H1 (cell line): Measurements from ENCODE around the gene SPATA32. TPM values are rescaled to one million over a fixed set of nuclear protein-coding genes. Genes with fewer than 3 reads are reported as not detected.

Experiments
- CTCF ChIA-PET: fragments of 300-600 bp; sonication (Branson Sonifier 250); formaldehyde crosslinking; loops from one replicate; lab custom pipeline; 2021; ENCODE audit not compliant: partially characterized antibody; lab: Charles Lee
- POLR2A ChIA-PET: fragments of 300-600 bp; sonication (Branson Sonifier 250); formaldehyde crosslinking; loops from one replicate; lab custom pipeline; 2021; ENCODE audit warnings: inconsistent platforms; ENCODE audit not compliant: partially characterized antibody; lab: Charles Lee
- DNase-seq, 2 experiments: peaks; one replicate each; pipeline versions ENCODE4 v3.0.0 to v3.0.0-alpha.2; 2010 to 2022; ENCODE audit warnings: low spot score in 2 of 2, low read depth in 1 of 2, mixed read lengths in 1 of 2
- FAIRE-seq: peaks from 2 replicates; lab custom pipeline; 2011; peaks lifted over from hg19 to GRCh38; lab: Jason Lieb, UNC
- H2AFZ ChIP-seq: 2 replicates; pipeline ENCODE4 v1.8.1; 2012; ENCODE audit warnings: low read length, inconsistent platforms
- H2AK5ac ChIP-seq: 2 replicates; pipeline ENCODE4 v1.6.1; 2013; ENCODE audit warnings: low read depth, low read length
- H2BK120ac ChIP-seq: replicated peaks from 2 replicates; pipeline ENCODE3; 2013; ENCODE audit warnings: low read depth, low read length, inconsistent platforms
- H2BK12ac ChIP-seq: 2 replicates; pipeline ENCODE4 v1.6.1; 2013; ENCODE audit warnings: low read depth, low read length
- H2BK15ac ChIP-seq: 2 replicates; pipeline ENCODE4 v1.6.1; 2013; ENCODE audit warnings: low read length
- H2BK20ac ChIP-seq: 2 replicates; pipeline ENCODE4 v1.6.1; 2013; ENCODE audit warnings: low read length
- H2BK5ac ChIP-seq: 2 replicates; pipeline ENCODE4 v1.6.1; 2013; ENCODE audit warnings: low read depth, low read length
- H3K14ac ChIP-seq: 2 replicates; pipeline ENCODE4 v1.6.1; 2013; ENCODE audit warnings: inconsistent platforms; ENCODE audit not compliant: insufficient read length
- H3K18ac ChIP-seq: 2 replicates; pipeline ENCODE4 v1.6.1; 2013; ENCODE audit warnings: low read length; ENCODE audit errors: extremely low read depth
- H3K23ac ChIP-seq: 2 replicates; pipeline ENCODE4 v1.6.1; 2013; ENCODE audit warnings: inconsistent platforms; ENCODE audit not compliant: insufficient read length
- H3K23me2 ChIP-seq: 2 replicates; pipeline ENCODE4 v1.6.1; 2013; ENCODE audit warnings: low read depth, low read length
- H3K27ac ChIP-seq: 2 replicates; pipeline ENCODE4 v1.6.1; 2011; ENCODE audit warnings: low read depth, low read length, inconsistent platforms
- H3K27me3 ChIP-seq, 4 experiments: replicated peaks in 1 of 4; 1 replicate in 1 of 4; 2 replicates in 3 of 4; pipeline versions ENCODE4 v1.6.1 to v1.8.1; 2011 to 2013; ENCODE audit warnings: low read length in 3 of 4, mild to moderate bottlenecking in 3 of 4, inconsistent platforms in 2 of 4, mixed read lengths in 2 of 4, moderate library complexity in 1 of 4; ENCODE audit not compliant: control insufficient read depth in 3 of 4, insufficient read depth in 3 of 4; ENCODE audit errors: extremely low read depth in 1 of 4
- H3K36me3 ChIP-seq, 4 experiments: 2 replicates each; pipeline versions ENCODE4 v1.6.1 to v1.8.1; 2011 to 2013; ENCODE audit warnings: mild to moderate bottlenecking in 4 of 4, low read length in 3 of 4, moderate library complexity in 2 of 4, control low read depth in 1 of 4, inconsistent platforms in 1 of 4; ENCODE audit not compliant: insufficient read depth in 4 of 4, control insufficient read depth in 2 of 4
- H3K4ac ChIP-seq: replicated peaks from 2 replicates; pipeline ENCODE3; 2013; ENCODE audit warnings: low read length, low read depth, mixed read lengths, inconsistent platforms; ENCODE audit not compliant: insufficient read length
- H3K4me1 ChIP-seq, 4 experiments: replicated peaks in 1 of 4; 1 replicate in 1 of 4; 2 replicates in 3 of 4; pipeline versions ENCODE4 v1.6.1 to v1.8.1; 2011 to 2013; ENCODE audit warnings: low read length in 3 of 4, inconsistent platforms in 2 of 4, mixed read lengths in 1 of 4; ENCODE audit not compliant: insufficient read depth in 4 of 4, control insufficient read depth in 3 of 4
- H3K4me2 ChIP-seq, 2 experiments: 2 replicates each; pipeline versions ENCODE4 v1.6.1 to v1.8.1; 2011 to 2013; ENCODE audit warnings: low read depth in 2 of 2, low read length in 2 of 2, control low read depth in 1 of 2, inconsistent platforms in 1 of 2, mild to moderate bottlenecking in 1 of 2; ENCODE audit not compliant: insufficient read depth in 1 of 2
- H3K4me3 ChIP-seq, 4 experiments: fragments of 200-600, 300-600 bp in 1 of 4; sonication (generic), shearing (Covaris generic), sonication (Bioruptor Twin) in 1 of 4; 2 replicates each; pipeline versions ENCODE4 v1.5.1 to v1.8.1; 2011 to 2016; ENCODE audit warnings: low read length in 4 of 4, low read depth in 3 of 4, control low read depth in 2 of 4, inconsistent platforms in 2 of 4, mild to moderate bottlenecking in 2 of 4, mixed read lengths in 1 of 4, moderate library complexity in 1 of 4; ENCODE audit not compliant: insufficient read depth in 2 of 4; ENCODE audit errors: extremely low read depth in 1 of 4
- H3K56ac ChIP-seq: replicated peaks from 2 replicates; pipeline ENCODE3; 2013; ENCODE audit warnings: low read depth, mild to moderate bottlenecking, mixed read lengths, low read length, inconsistent platforms; ENCODE audit not compliant: insufficient read length
- H3K79me1 ChIP-seq: 2 replicates; pipeline ENCODE4 v1.6.1; 2013; ENCODE audit warnings: low read depth, low read length, control low read depth
- H3K79me2 ChIP-seq, 2 experiments: 2 replicates each; pipeline versions ENCODE4 v1.6.1 to v1.8.1; 2012 to 2013; ENCODE audit warnings: low read length in 2 of 2, mild to moderate bottlenecking in 2 of 2, inconsistent platforms in 1 of 2; ENCODE audit not compliant: insufficient read depth in 2 of 2, control insufficient read depth in 1 of 2
- H3K9ac ChIP-seq, 4 experiments: replicated peaks in 1 of 4; 1 replicate in 1 of 4; 2 replicates in 3 of 4; pipeline versions ENCODE4 v1.6.1 to v1.8.1; 2011 to 2013; ENCODE audit warnings: low read depth in 3 of 4, low read length in 3 of 4, control low read depth in 2 of 4, mild to moderate bottlenecking in 2 of 4, moderate library complexity in 2 of 4, inconsistent platforms in 1 of 4; ENCODE audit errors: extremely low read depth in 1 of 4
- H3K9me3 ChIP-seq, 2 experiments: 2 replicates each; pipeline versions ENCODE4 v1.6.1 to v1.8.1; 2012 to 2013; ENCODE audit warnings: mild to moderate bottlenecking in 2 of 2, moderate library complexity in 2 of 2, control low read depth in 1 of 2, inconsistent platforms in 1 of 2, low read depth in 1 of 2, low read length in 1 of 2, mixed read lengths in 1 of 2; ENCODE audit not compliant: insufficient read depth in 2 of 2
- H4K20me1 ChIP-seq, 2 experiments: replicated peaks in 1 of 2; 2 replicates each; pipeline versions ENCODE3 to v1.8.1; 2011 to 2013; ENCODE audit warnings: inconsistent platforms in 2 of 2, low read length in 2 of 2, mild to moderate bottlenecking in 1 of 2; ENCODE audit not compliant: insufficient read depth in 2 of 2, control insufficient read depth in 1 of 2
- H4K5ac ChIP-seq: 2 replicates; pipeline ENCODE4 v1.6.1; 2013; ENCODE audit warnings: low read length, low read depth, mixed read lengths, inconsistent platforms; ENCODE audit not compliant: insufficient read length
- H4K8ac ChIP-seq: 2 replicates; pipeline ENCODE4 v1.8.0; 2013; ENCODE audit warnings: mild to moderate bottlenecking, moderate library complexity, low read length, inconsistent platforms; ENCODE audit not compliant: insufficient read depth; ENCODE audit errors: extremely low read depth
- H4K91ac ChIP-seq: replicated peaks from 2 replicates; pipeline ENCODE3; 2013; ENCODE audit warnings: low read length, mixed read lengths, inconsistent platforms; ENCODE audit not compliant: insufficient read length
- BACH1 ChIP-seq: IDR thresholded peaks from 2 replicates; pipeline ENCODE4 v1.6.1; 2012; ENCODE audit warnings: low read length, improper control_type of control experiment
- CBX5 ChIP-seq: fragments of 300-800, 300-1000 bp; sonication (generic); IDR thresholded peaks from 2 replicates; pipeline ENCODE4 v1.7.1; 2016; ENCODE audit warnings: antibody characterized with exemption, low read length, low read depth
- CHD1 ChIP-seq: IDR thresholded peaks from 2 replicates; pipeline ENCODE4 v1.6.1; 2012; ENCODE audit warnings: low read depth, low read length, improper control_type of control experiment
- JUN ChIP-seq: IDR thresholded peaks from 2 replicates; pipeline ENCODE4 v1.6.1; 2011; ENCODE audit warnings: low read depth, mild to moderate bottlenecking, improper control_type of control experiment, low read length
- KDM1A ChIP-seq: fragments of 200-600, 300-600 bp; sonication (generic); IDR thresholded peaks from 2 replicates; pipeline ENCODE4 v1.7.1; 2016; ENCODE audit warnings: mild to moderate bottlenecking, low read length, borderline replicate concordance
- KDM5A ChIP-seq: fragments of 200-600 bp; IDR thresholded peaks from 2 replicates; pipeline ENCODE4 v1.7.1; 2012; ENCODE audit warnings: mild to moderate bottlenecking, low read length, inconsistent platforms, mixed read lengths
- NANOG ChIP-seq: IDR thresholded peaks from 2 replicates; pipeline ENCODE4 v1.6.1; 2011; ENCODE audit warnings: low read length, low read depth, mild to moderate bottlenecking, inconsistent platforms; ENCODE audit not compliant: insufficient read depth, poor library complexity, severe bottlenecking
- PHF8 ChIP-seq: fragments of 200-600 bp; sonication (generic); conservative IDR thresholded peaks from 2 replicates; pipeline ENCODE4 v1.7.1; 2012; ENCODE audit warnings: low read depth, mild to moderate bottlenecking, inconsistent platforms, low read length, moderate library complexity
- POLR2AphosphoS5 ChIP-seq: IDR thresholded peaks from 2 replicates; pipeline ENCODE4 v1.6.1; 2011; ENCODE audit warnings: low read depth, low read length
- RXRA ChIP-seq: IDR thresholded peaks from 2 replicates; pipeline ENCODE4 v1.6.1; 2011; ENCODE audit warnings: low read depth, mild to moderate bottlenecking, low read length, moderate library complexity; ENCODE audit not compliant: insufficient read depth
- SP2 ChIP-seq: IDR thresholded peaks from 2 replicates; pipeline ENCODE4 v1.6.1; 2012; ENCODE audit warnings: mild to moderate bottlenecking, low read length, inconsistent platforms
- WGBS, 2 experiments: shearing (Covaris generic) in 1 of 2; methylation state at CpG; one replicate each; pipeline versions ENCODE4 v1.1.6 to v1.1.7; 2013 to 2015; ENCODE audit warnings: low lambda C conversion rate in 2 of 2, mixed read lengths in 2 of 2, inconsistent platforms in 1 of 2, low coverage in 1 of 2, missing lambda C conversion rate in 1 of 2; ENCODE audit not compliant: insufficient replicate concordance in 2 of 2, insufficient coverage in 1 of 2, insufficient read length in 1 of 2; ENCODE audit errors: extremely low coverage in 1 of 2, missing lambda C conversion rate in 1 of 2; 5-methylcytosine and 5-hydroxymethylcytosine counted together
- polyA plus RNA-seq, 7 experiments: library from polyadenylated mRNA; depleted of rRNA in 3 of 7; stranded (reverse) in 5 of 7; unstranded in 2 of 7; fragments of >200 nt in 5 of 7; fragments of 200-250 nt in 2 of 7; gene quantifications; 1 replicate in 5 of 7; 2 replicates in 1 of 7; 4 replicates in 1 of 7; pipeline versions ENCODE4 v1.2.1 to v1.2.3, GENCODE V29; 2011 to 2013; ENCODE audit warnings: missing spikeins in 2 of 7, mixed read lengths in 2 of 7
- total RNA-seq: library from RNA; stranded (reverse); fragmentation: NEBNext Ultra II Directional; extraction: Animal tissue kit (Norgen Biotek cat#: 25700); gene quantifications from 2 replicates; pipeline ENCODE4 v1.2.1, GENCODE V29; 2021
- TF ChIP-seq, protein P1 (sequence below): IDR thresholded peaks from 2 replicates; pipeline ENCODE4 v1.6.1; 2012; ENCODE audit warnings: inconsistent platforms
- TF ChIP-seq, protein P2 (sequence below): IDR thresholded peaks from 2 replicates; pipeline ENCODE4 v1.6.1; 2011; ENCODE audit warnings: low read depth, mild to moderate bottlenecking, low read length; ENCODE audit not compliant: insufficient read depth

SPATA32 gene
- total and polyA plus RNA-seq, 2 of the 8 experiments (the other 6 are each of a cell fraction or from before 2014, with no cell fraction given), result 0.24 TPM; not detected in 1

DNA sequence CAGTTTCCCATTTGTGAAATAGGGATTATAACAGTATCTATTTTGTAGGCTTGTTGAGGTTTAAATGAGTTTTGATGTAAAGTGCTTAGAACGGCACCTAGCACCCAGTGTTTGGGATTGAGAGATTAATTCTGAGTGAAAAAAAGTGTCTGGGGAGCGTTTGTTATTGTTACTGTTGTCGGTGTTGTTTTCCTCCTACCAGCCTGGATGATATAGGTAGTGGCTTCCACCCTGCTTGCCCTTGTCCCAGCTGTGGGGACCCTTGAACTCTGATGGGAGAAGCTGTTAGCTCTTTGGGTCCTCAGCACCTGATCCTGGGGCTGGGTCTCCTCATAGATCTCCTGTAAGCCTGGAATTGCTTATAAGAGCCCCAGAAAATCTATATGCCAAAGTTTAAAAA lies 35.3 kb downstream of the SPATA32 start:
- peaks cover 3% of the 10 kb centered on the region; the same call in 1 of the 2 replicates for H3K23me2 ChIP-seq
- POLR2A ChIA-PET, result interaction anchor here (0.6 to 2.0 kb wide), 5 partner anchors 9 to 145 kb away, joined by 3 to 17 read pairs (median 6); partner anchors contain the start of genes HEXIM1 and HEXIM2
- no peak for TF ChIP-seq SP2
- TF ChIP-seq, protein P1, sequence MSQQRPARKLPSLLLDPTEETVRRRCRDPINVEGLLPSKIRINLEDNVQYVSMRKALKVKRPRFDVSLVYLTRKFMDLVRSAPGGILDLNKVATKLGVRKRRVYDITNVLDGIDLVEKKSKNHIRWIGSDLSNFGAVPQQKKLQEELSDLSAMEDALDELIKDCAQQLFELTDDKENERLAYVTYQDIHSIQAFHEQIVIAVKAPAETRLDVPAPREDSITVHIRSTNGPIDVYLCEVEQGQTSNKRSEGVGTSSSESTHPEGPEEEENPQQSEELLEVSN, result no peak
- TF ChIP-seq, protein P2, sequence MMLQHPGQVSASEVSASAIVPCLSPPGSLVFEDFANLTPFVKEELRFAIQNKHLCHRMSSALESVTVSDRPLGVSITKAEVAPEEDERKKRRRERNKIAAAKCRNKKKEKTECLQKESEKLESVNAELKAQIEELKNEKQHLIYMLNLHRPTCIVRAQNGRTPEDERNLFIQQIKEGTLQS, result no peak
- no peak for TF ChIP-seq NANOG
- no peak for TF ChIP-seq RXRA
- TF ChIP-seq BACH1, result no peak
- TF ChIP-seq JUN, result no peak
- TF ChIP-seq CBX5, result no peak
- no peak for TF ChIP-seq KDM1A
- no peak for TF ChIP-seq PHF8
- TF ChIP-seq KDM5A, result no peak
- no peak for TF ChIP-seq CHD1
- TF ChIP-seq POLR2AphosphoS5, result no peak

More for the DNA sequence above, 35.3 kb downstream of the SPATA32 start:
- no peak for DNase-seq
- no peaks in the 10 kb centered on the region for H3K79me2 ChIP-seq
- H3K14ac ChIP-seq, result no peak overlapping the region
- no peak overlapping the region for H3K56ac ChIP-seq
- H3K4me1 ChIP-seq, result peaks cover 5 to 38% (median 23%) of the 10 kb centered on the region in 4 experiments
- CTCF ChIA-PET, result interaction anchor here (1.0 to 22.1 kb wide), 9 partner anchors 7 to 95 kb away, joined by 3 to 362 read pairs (median 6); partner anchors contain the start of gene ACBD4
- no peak overlapping the region for H3K23ac ChIP-seq
- no peak overlapping the region for H2BK20ac ChIP-seq
- no peak overlapping the region for H4K5ac ChIP-seq
- H3K79me1 ChIP-seq, result no peaks in the 10 kb centered on the region
- 87% methylated on average over 3 of the region's 3 CpGs; no CpG with 5 or more reads in 1 of the 2 experiments for WGBS, 2 experiments
- H2BK120ac ChIP-seq, result no peak overlapping the region
- peaks cover 1 to 21% (median 16%) of the 10 kb centered on the region in 4 experiments; a peak in 6 of 7 replicates for H3K27me3 ChIP-seq
- no peak overlapping the region for H3K4me3 ChIP-seq
- no peak for FAIRE-seq
- no peak overlapping the region for H2AFZ ChIP-seq
- no peak overlapping the region for H3K4ac ChIP-seq
- no peaks in the 10 kb centered on the region for H4K20me1 ChIP-seq
- no peak overlapping the region; the same call in 1 of the 2 replicates for H4K8ac ChIP-seq
- no peaks in the 10 kb centered on the region for H3K36me3 ChIP-seq
- H3K9ac ChIP-seq, result no peak overlapping the region
- no peak overlapping the region for H2BK12ac ChIP-seq
- no peak overlapping the region; the same call in 1 of the 2 replicates for H3K18ac ChIP-seq
- H3K27ac ChIP-seq, result no peak overlapping the region
- no peak overlapping the region for H2BK15ac ChIP-seq
- no peaks in the 10 kb centered on the region for H3K9me3 ChIP-seq
- no peak overlapping the region for H2AK5ac ChIP-seq
- H2BK5ac ChIP-seq, result no peak overlapping the region
- H3K4me2 ChIP-seq, result no peak overlapping the region
- H4K91ac ChIP-seq, result no peak overlapping the region
